MCF 10A (cell line): Measurements from ENCODE around the gene SEMA7A. TPM values are rescaled to one million over a fixed set of nuclear protein-coding genes. Genes with fewer than 3 reads are reported as not detected.

Experiments
- BruUV-seq: library from RNA; stranded (reverse); fragments of 400-500 nt; replicated peaks from 2 replicates; lab custom pipeline; 2021; lab: Mats Ljungman, UMichigan
- CTCF ChIA-PET: fragments of 300-600 bp; sonication (Branson Sonifier 250); formaldehyde crosslinking; extraction: SDS; loops from one replicate; lab custom pipeline; 2021; ENCODE audit warnings: antibody characterized with exemption, inconsistent platforms; lab: Yijun Ruan, JAX
- POLR2A ChIA-PET: fragments of 300-600, 350-650 bp; sonication (Branson Sonifier 250); formaldehyde crosslinking; extraction: SDS; loops from one replicate; lab custom pipeline; 2020; ENCODE audit warnings: antibody characterized with exemption, inconsistent platforms; lab: Yijun Ruan, JAX
- DNase-seq: peaks from one replicate; pipeline ENCODE4 v3.0.0-alpha.2; 2018; ENCODE audit not compliant: unreplicated experiment
- H3K27ac Mint-ChIP-seq: one replicate; pipeline ENCODE4 v1.8.0; 2022; ENCODE audit warnings: mild to moderate bottlenecking, low read depth, mixed read lengths; ENCODE audit not compliant: unreplicated experiment
- H3K27me3 Mint-ChIP-seq: one replicate; pipeline ENCODE4 v1.8.0; 2022; ENCODE audit warnings: mixed read lengths; ENCODE audit not compliant: insufficient read depth, unreplicated experiment
- H3K36me3 Mint-ChIP-seq: one replicate; pipeline ENCODE4 v1.8.0; 2022; ENCODE audit warnings: mild to moderate bottlenecking, moderate library complexity, mixed read lengths; ENCODE audit not compliant: insufficient read depth, unreplicated experiment
- H3K4me1 Mint-ChIP-seq: one replicate; pipeline ENCODE4 v1.8.0; 2022; ENCODE audit warnings: mixed read lengths; ENCODE audit not compliant: insufficient read depth, unreplicated experiment
- H3K4me3 Mint-ChIP-seq: one replicate; pipeline ENCODE4 v1.8.0; 2022; ENCODE audit warnings: mild to moderate bottlenecking, moderate library complexity, mixed read lengths; ENCODE audit not compliant: unreplicated experiment
- H3K9me3 Mint-ChIP-seq: one replicate; pipeline ENCODE4 v1.8.0; 2022; ENCODE audit warnings: mixed read lengths; ENCODE audit not compliant: unreplicated experiment
- CTCF ChIP-seq: fragments of 200-600 bp; IDR thresholded peaks from one replicate; pipeline ENCODE4 v1.8.0; 2022; ENCODE audit warnings: antibody characterized with exemption, mild to moderate bottlenecking; ENCODE audit not compliant: unreplicated experiment
- intact Hi-C: fragments of 100-400 bp; cut with micrococcal nuclease; formaldehyde crosslinking; loops from 2 replicates; pipeline ENCODE4 v1.14.1; 2022
- total RNA-seq: library from RNA; stranded (reverse); gene quantifications from 2 replicates; pipeline ENCODE4 v1.2.3, GENCODE V29; 2022

Gene SEMA7A
- total RNA-seq, 1 experiment from 2014 or later, result 1.6 TPM

- Mint-ChIP-seq H3K27me3 (no peaks in the 10 kb centered on the region), H3K4me3 (no peak overlapping the region), H3K36me3 (peaks cover 6% of the 10 kb centered on the region), H3K9me3 (no peaks in the 10 kb centered on the region), H3K27ac (no peak overlapping the region), H3K4me1 (no peaks in the 10 kb centered on the region)
- BruUV-seq, result no TSS peak
- DNase-seq, result no peak
- ChIA-PET POLR2A (interaction anchor here (2.1 kb wide), 1 partner anchor 19 kb away, joined by 8 read pairs; the partner anchor contains the start of gene UBL7), CTCF (interaction anchor here (0.5 to 10.9 kb wide), 4 partner anchors 13 to 57 kb away, joined by 3 to 112 read pairs (median 4); no protein-coding TSS in a partner anchor)
- intact Hi-C loops, result no loop called here
- TF ChIP-seq CTCF, result no peak
Measured at GRCh38 chr15:74442063-74442462, 8.3 kb upstream of the SEMA7A start.

GRCh38 chr15:74441248-74441941, 7.6 kb upstream of the SEMA7A start:
- H3K36me3 Mint-ChIP-seq, result peaks cover under 1% of the 10 kb centered on the region
- no peaks in the 10 kb centered on the region for H3K9me3 Mint-ChIP-seq
- H3K4me3 Mint-ChIP-seq, result no peak overlapping the region
- ChIA-PET POLR2A (interaction anchor here (0.6 kb wide), 1 partner anchor 45 kb away, joined by 3 read pairs; no protein-coding TSS in a partner anchor), CTCF (interaction anchor here (0.6 to 10.9 kb wide), 5 partner anchors 12 to 67 kb away, joined by 3 to 112 read pairs (median 4); no protein-coding TSS in a partner anchor)
- no peak for DNase-seq
- TF ChIP-seq CTCF, result no peak
- intact Hi-C loops, result no loop called here
- H3K4me1 Mint-ChIP-seq, result no peaks in the 10 kb centered on the region
- no TSS peak for BruUV-seq
- no peak overlapping the region for H3K27ac Mint-ChIP-seq
- no peaks in the 10 kb centered on the region for H3K27me3 Mint-ChIP-seq

- intact Hi-C loops, result loop anchor here (1.0 to 2.0 kb wide), 3 partner anchors 50 to 64 kb away; no protein-coding TSS in a partner anchor
- peak; percentile 77 for DNase-seq
- no peak overlapping the region for H3K27ac Mint-ChIP-seq
- no TSS peak for BruUV-seq
- no peaks in the 10 kb centered on the region for H3K36me3 Mint-ChIP-seq
- CTCF ChIA-PET, result interaction anchor here (0.5 to 10.9 kb wide), 34 partner anchors 10 to 811 kb away, joined by 3 to 112 read pairs (median 4); partner anchors contain the start of gene UBL7
- POLR2A ChIA-PET, result interaction anchor here (1.3 kb wide), 1 partner anchor 65 kb away, joined by 6 read pairs; no protein-coding TSS in a partner anchor
- no peaks in the 10 kb centered on the region for H3K9me3 Mint-ChIP-seq
- H3K4me3 Mint-ChIP-seq, result no peak overlapping the region
- peak; percentile 86 for TF ChIP-seq CTCF
- H3K27me3 Mint-ChIP-seq, result no peaks in the 10 kb centered on the region
- H3K4me1 Mint-ChIP-seq, result no peaks in the 10 kb centered on the region
Measured at GRCh38 chr15:74438721-74439316, 5.1 kb upstream of the SEMA7A start.

DNA sequence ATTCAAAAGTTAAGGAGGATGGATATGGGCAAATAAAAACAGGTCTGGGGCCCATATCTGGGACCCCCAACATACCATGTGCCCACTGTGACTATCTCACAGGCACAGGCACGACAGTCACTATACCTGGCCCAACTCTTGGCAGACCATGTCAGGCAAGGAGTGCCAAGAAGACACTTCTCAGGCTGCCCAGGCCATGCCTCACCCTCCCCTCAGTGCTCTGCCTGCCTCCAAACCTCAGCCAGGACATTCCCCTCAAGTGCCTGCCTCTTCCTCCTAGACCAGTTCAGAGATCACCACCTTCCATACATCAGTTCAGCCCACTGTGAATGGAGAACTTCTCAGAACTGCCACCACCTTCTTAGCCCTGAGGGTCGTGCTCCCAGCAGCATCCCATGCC, 4.4 kb upstream of the SEMA7A start:
- no peak overlapping the region for H3K27ac Mint-ChIP-seq
- no peak overlapping the region for H3K4me3 Mint-ChIP-seq
- TF ChIP-seq CTCF, result no peak
- intact Hi-C loops, result loop anchor here (1.0 to 2.0 kb wide), 3 partner anchors 51 to 63 kb away; no protein-coding TSS in a partner anchor
- POLR2A ChIA-PET, result no interaction called here
- BruUV-seq, result no TSS peak
- no peaks in the 10 kb centered on the region for H3K36me3 Mint-ChIP-seq
- CTCF ChIA-PET, result interaction anchor here (0.5 to 10.9 kb wide), 19 partner anchors 9 to 643 kb away, joined by 3 to 112 read pairs (median 4); no protein-coding TSS in a partner anchor
- H3K27me3 Mint-ChIP-seq, result no peaks in the 10 kb centered on the region
- no peaks in the 10 kb centered on the region for H3K9me3 Mint-ChIP-seq
- H3K4me1 Mint-ChIP-seq, result no peaks in the 10 kb centered on the region
- no peak for DNase-seq
